ENCODE measurements around the gene UBE3A. TPM values are rescaled to one million over a fixed set of nuclear protein-coding genes. Genes with fewer than 3 reads are reported as not detected.

Gene UBE3A
- total RNA-seq, 2 experiments from 2014 or later: 89.0 to 102 TPM

DNA sequence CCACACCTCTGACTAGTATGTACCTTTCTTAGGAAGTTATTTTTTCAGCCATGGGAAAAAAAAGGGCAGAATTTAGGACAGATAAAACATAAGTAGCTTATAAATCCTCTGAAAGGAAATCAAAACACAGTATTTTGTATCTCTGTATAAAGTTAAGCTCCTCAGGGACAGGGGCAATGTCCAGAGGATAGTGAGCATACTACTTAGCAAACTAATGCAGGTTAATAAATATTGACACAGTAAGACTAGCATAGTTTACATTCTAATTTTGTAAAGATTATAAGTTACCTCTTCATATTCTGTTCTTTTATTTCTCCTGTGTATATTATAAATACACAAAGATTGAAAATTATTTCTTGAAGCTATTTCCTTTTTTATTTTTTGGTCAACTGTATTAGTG is 2.1 kb downstream of the UBE3A start:
- Mint-ChIP-seq H3K27ac (no peak overlapping the region), H3K4me1 (ENCODE audit: low read depth) (peaks cover 39% of the 10 kb centered on the region), H3K4me3 (peak overlapping the region; percentile 16), H3K36me3 (peaks cover 7% of the 10 kb centered on the region), H3K9me3 (no peaks in the 10 kb centered on the region), H3K27me3 (no peaks in the 10 kb centered on the region)
- ChIA-PET POLR2A (interaction anchor here (0.6 to 1.5 kb wide), 2 partner anchors 42 to 93 kb away, joined by 3 to 4 read pairs; no protein-coding TSS in a partner anchor), CTCF (interaction anchor here (1.2 kb wide), 1 partner anchor 20 kb away, joined by 3 read pairs; no protein-coding TSS in a partner anchor)
- intact Hi-C loops (cut with micrococcal nuclease): loop anchor here (5.0 kb wide), 6 partner anchors 59 to 664 kb away; partner anchors contain the start of gene ATP10A
- DNase-seq: no peak

DNA sequence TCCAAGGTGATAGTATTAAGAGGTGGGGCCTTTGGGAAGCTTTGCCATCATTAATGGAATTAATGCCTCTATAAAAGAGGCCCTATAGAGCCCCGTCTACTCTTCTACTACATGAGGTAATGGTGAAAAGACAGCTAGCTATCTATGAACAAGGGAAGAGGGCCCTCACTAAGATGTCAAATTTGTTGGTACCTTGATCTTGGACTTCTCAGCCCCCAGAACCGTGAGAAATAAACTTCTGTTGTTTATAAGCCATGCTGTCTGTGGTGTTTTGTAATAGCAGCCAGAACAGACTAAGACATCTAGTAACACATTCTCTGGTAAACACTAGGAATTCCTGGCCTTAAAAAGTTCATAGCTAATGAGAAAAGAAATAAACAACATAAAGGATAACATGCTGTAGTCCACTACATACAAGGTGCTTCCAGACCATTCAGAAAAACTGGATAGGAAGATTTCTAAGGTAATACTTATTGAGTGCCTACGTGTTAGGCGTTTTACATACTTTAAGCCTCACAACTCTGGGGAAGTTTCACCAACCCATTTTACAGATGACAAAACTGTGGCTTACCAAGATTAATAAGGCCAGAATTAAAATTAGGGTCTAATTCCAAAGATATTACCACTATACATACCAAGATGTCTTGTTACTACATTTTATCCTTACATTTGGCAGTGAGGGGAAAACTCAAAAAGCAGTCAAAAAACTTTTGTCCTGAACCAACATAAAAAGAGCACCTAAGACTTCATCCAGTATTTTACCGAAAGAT is 3.2 kb downstream of the UBE3A start:
- intact Hi-C loops (cut with micrococcal nuclease): loop anchor here (5.0 kb wide), 6 partner anchors 58 to 663 kb away; partner anchors contain the start of gene ATP10A
- Mint-ChIP-seq H3K36me3 (peaks cover 7% of the 10 kb centered on the region), H3K4me1 (ENCODE audit: low read depth) (peaks cover 48% of the 10 kb centered on the region), H3K4me3 (no peak overlapping the region), H3K27me3 (no peaks in the 10 kb centered on the region), H3K27ac (no peak overlapping the region), H3K9me3 (no peaks in the 10 kb centered on the region)
- POLR2A ChIA-PET: interaction anchor here (0.8 kb wide), 1 partner anchor 33 kb away, joined by 3 read pairs; no protein-coding TSS in a partner anchor
- DNase-seq: no peak
- CTCF ChIA-PET: interaction anchor here (1.2 to 1.4 kb wide), 2 partner anchors 17 to 19 kb away, joined by 3 read pairs; no protein-coding TSS in a partner anchor

DNA sequence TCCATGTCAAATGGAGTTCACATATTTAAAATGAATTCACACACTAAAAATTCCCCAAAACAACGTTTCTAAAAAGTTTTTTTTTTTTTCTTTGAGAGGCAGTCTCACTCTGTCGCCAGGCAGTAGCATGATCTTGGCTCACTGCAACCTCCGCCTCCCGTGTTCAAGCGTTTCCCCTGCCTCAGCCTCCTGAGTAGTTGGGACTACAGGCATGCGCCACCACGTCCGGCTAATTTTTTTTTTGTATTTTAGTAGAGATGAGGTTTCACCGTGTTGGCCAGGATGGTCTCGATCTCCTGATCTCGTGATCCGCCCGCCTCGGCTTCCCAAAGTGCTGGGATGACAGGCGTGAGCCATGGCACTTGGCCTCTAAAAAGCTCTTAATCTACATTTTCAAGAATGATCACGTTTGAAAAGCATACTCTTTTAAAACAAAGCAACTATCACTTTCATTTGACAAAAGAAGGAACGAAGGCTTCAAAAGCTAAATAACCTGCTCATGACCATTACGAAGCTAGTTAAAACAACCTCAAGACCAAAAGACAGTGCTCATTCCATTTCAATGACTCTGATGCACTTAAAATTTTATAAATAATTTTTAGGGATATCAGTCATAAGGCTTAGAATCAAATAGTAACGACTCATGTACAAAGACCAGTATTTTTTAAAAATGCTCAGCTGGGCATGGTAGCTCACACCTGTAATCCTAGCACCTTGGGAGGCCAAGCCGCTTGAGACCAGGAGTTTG is 5.5 kb downstream of the UBE3A start:
- no peaks in the 10 kb centered on the region for H3K27me3 Mint-ChIP-seq
- H3K4me1 Mint-ChIP-seq (ENCODE audit: low read depth): peaks cover 60% of the 10 kb centered on the region
- no peak overlapping the region for H3K4me3 Mint-ChIP-seq
- DNase-seq: no peak
- no peak overlapping the region for H3K27ac Mint-ChIP-seq
- H3K9me3 Mint-ChIP-seq: no peaks in the 10 kb centered on the region
- ChIA-PET POLR2A (no interaction called here), CTCF (no interaction called here)
- intact Hi-C loops (cut with micrococcal nuclease): no loop called here
- peaks cover 7% of the 10 kb centered on the region for H3K36me3 Mint-ChIP-seq

- Mint-ChIP-seq H3K4me1 (ENCODE audit: low read depth) (peaks cover 70% of the 10 kb centered on the region), H3K27ac (no peak overlapping the region), H3K9me3 (no peaks in the 10 kb centered on the region), H3K4me3 (no peak overlapping the region), H3K36me3 (peaks cover 7% of the 10 kb centered on the region), H3K27me3 (no peaks in the 10 kb centered on the region)
- DNase-seq: no peak
- intact Hi-C loops (cut with micrococcal nuclease): no loop called here
- POLR2A ChIA-PET: interaction anchor here (1.4 kb wide), 1 partner anchor 25 kb away, joined by 3 read pairs; no protein-coding TSS in a partner anchor
- CTCF ChIA-PET: no interaction called here
Observed at GRCh38 chr15:25431836-25432561, 6.8 kb downstream of the UBE3A start.

DNA sequence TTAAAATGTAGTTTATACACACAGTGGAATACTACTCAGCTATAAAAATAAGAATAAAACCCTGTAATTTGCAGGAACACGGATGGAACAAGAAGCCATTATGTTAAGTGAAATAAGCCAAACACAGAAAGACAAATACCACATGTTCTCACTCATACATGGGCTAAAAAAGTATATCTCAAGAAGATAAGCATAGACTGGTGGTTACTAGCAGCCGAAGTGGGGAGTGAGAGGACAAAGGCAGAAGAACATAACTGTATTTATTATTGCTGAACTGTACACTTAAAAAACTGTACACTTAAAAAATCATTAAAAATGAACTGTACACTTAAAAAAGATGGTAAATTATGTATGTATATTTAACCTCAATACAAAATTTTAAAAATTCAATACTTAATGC is 11.0 kb downstream of the UBE3A start:
- Mint-ChIP-seq H3K4me1 (ENCODE audit: low read depth) (peaks cover 63% of the 10 kb centered on the region), H3K9me3 (no peaks in the 10 kb centered on the region), H3K36me3 (peaks cover 6% of the 10 kb centered on the region), H3K4me3 (no peak overlapping the region), H3K27ac (no peak overlapping the region), H3K27me3 (no peaks in the 10 kb centered on the region)
- DNase-seq: no peak
- CTCF ChIA-PET: no interaction called here
- intact Hi-C loops (cut with micrococcal nuclease): no loop called here
- POLR2A ChIA-PET: interaction anchor here (1.0 kb wide), 1 partner anchor 12 kb away, joined by 3 read pairs; no protein-coding TSS in a partner anchor

GRCh38 chr15:25426896-25427610 is 11.8 kb downstream of the UBE3A start:
- Mint-ChIP-seq H3K4me1 (ENCODE audit: low read depth) (peaks cover 56% of the 10 kb centered on the region), H3K27ac (no peak overlapping the region), H3K4me3 (no peak overlapping the region), H3K9me3 (no peaks in the 10 kb centered on the region), H3K36me3 (peaks cover 6% of the 10 kb centered on the region), H3K27me3 (no peaks in the 10 kb centered on the region)
- DNase-seq: no peak
- intact Hi-C loops (cut with micrococcal nuclease): no loop called here
- ChIA-PET POLR2A (interaction anchor here (1.0 kb wide), 1 partner anchor 12 kb away, joined by 3 read pairs; no protein-coding TSS in a partner anchor), CTCF (no interaction called here)

DNA sequence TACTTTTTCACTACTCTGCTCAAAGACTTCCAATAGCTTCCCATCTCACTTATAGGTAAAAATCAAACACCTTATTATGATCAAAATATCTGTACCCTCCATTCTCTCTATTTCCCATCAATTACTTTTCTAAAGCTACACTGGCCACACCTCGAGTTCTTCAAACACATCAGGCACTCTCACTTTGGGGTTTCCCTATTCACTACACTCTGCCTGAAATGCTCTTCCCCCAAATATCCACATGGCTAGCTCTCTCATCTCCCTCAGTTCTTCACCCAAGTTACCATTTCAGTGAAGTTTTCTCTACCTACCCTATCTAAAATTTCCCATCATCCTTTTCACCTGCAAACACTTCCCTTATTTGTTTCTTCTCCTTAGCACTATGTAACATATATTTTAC is 14.8 kb downstream of the UBE3A start:
- Mint-ChIP-seq H3K27me3 (no peaks in the 10 kb centered on the region), H3K4me3 (no peak overlapping the region), H3K4me1 (ENCODE audit: low read depth) (peaks cover 53% of the 10 kb centered on the region), H3K36me3 (peaks cover 26% of the 10 kb centered on the region), H3K27ac (no peak overlapping the region), H3K9me3 (peaks cover 4% of the 10 kb centered on the region)
- no peak for DNase-seq
- intact Hi-C loops (cut with micrococcal nuclease): no loop called here
- ChIA-PET CTCF (interaction anchor here (1.0 kb wide), 1 partner anchor 10 kb away, joined by 3 read pairs; no protein-coding TSS in a partner anchor), POLR2A (no interaction called here)

DNA sequence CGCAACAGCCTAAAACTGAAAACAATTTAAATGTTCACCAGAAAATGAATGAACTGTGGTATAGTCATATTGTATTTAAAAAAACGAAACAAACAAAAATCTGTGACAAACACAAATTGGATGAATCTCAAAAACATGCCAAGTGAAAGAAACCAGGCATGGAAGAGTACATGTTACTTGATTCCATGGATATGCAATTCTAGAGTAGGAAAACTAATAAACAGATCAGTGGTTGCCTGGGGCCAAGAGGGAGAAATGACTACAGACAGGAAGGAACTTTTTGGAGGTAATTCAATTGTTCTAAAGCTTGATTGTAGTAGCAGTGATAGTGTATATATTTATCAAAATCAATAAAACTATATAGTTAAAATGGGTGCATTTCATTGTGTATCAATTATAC is 16.8 kb downstream of the UBE3A start:
- POLR2A ChIA-PET: interaction anchor here (0.7 kb wide), 1 partner anchor 26 kb away, joined by 4 read pairs; no protein-coding TSS in a partner anchor
- peaks cover 9% of the 10 kb centered on the region for H3K9me3 Mint-ChIP-seq
- H3K4me3 Mint-ChIP-seq: no peak overlapping the region
- H3K27me3 Mint-ChIP-seq: no peaks in the 10 kb centered on the region
- H3K27ac Mint-ChIP-seq: no peak overlapping the region
- H3K4me1 Mint-ChIP-seq (ENCODE audit: low read depth): peaks cover 54% of the 10 kb centered on the region
- no peak for DNase-seq
- H3K36me3 Mint-ChIP-seq: peaks cover 34% of the 10 kb centered on the region
- intact Hi-C loops (cut with micrococcal nuclease): no loop called here
- CTCF ChIA-PET: no interaction called here

- ChIA-PET POLR2A (no interaction called here), CTCF (interaction anchor here (1.2 kb wide), 1 partner anchor 17 kb away, joined by 3 read pairs; no protein-coding TSS in a partner anchor)
- intact Hi-C loops (cut with micrococcal nuclease): no loop called here
- Mint-ChIP-seq H3K4me1 (ENCODE audit: low read depth) (peaks cover 68% of the 10 kb centered on the region), H3K9me3 (peaks cover 9% of the 10 kb centered on the region), H3K36me3 (peaks cover 33% of the 10 kb centered on the region), H3K27me3 (no peaks in the 10 kb centered on the region), H3K27ac (no peak overlapping the region), H3K4me3 (no peak overlapping the region)
- no peak for DNase-seq
Observed at GRCh38 chr15:25418202-25418601, 20.6 kb downstream of the UBE3A start.

GRCh38 chr15:25417604-25418003 is 21.2 kb downstream of the UBE3A start:
- Mint-ChIP-seq H3K9me3 (peaks cover 9% of the 10 kb centered on the region), H3K27ac (no peak overlapping the region), H3K4me1 (ENCODE audit: low read depth) (peaks cover 69% of the 10 kb centered on the region), H3K27me3 (no peaks in the 10 kb centered on the region), H3K36me3 (peaks cover 33% of the 10 kb centered on the region), H3K4me3 (no peak overlapping the region)
- POLR2A ChIA-PET: no interaction called here
- CTCF ChIA-PET: no interaction called here
- intact Hi-C loops (cut with micrococcal nuclease): loop anchor here (2.0 kb wide), 1 partner anchor 21 kb away; the partner anchor contains the start of gene UBE3A
- no peak for DNase-seq

GRCh38 chr15:25416693-25417092 is 22.1 kb downstream of the UBE3A start:
- H3K4me3 Mint-ChIP-seq: no peak overlapping the region
- no peak for DNase-seq
- H3K27me3 Mint-ChIP-seq: no peaks in the 10 kb centered on the region
- peak overlapping the region; percentile 30 for H3K27ac Mint-ChIP-seq
- POLR2A ChIA-PET: no interaction called here
- intact Hi-C loops (cut with micrococcal nuclease): loop anchor here (2.0 kb wide), 1 partner anchor 22 kb away; the partner anchor contains the start of gene UBE3A
- peaks cover 33% of the 10 kb centered on the region for H3K36me3 Mint-ChIP-seq
- peaks cover 9% of the 10 kb centered on the region for H3K9me3 Mint-ChIP-seq
- CTCF ChIA-PET: interaction anchor here (0.7 kb wide), 1 partner anchor 19 kb away, joined by 3 read pairs; no protein-coding TSS in a partner anchor
- peaks cover 69% of the 10 kb centered on the region for H3K4me1 Mint-ChIP-seq (ENCODE audit: low read depth)
